Calu3 (cell line): ENCODE measurements around the gene RANBP17. TPM values are rescaled to one million over a fixed set of nuclear protein-coding genes. Genes with fewer than 3 reads are reported as not detected.
"Not testable (repeated sequence)": the region's sequence is repeated elsewhere in the genome, so short reads cannot be mapped to it uniquely, and the experiment has no call there.

Experiments used
- BruUV-seq: library from RNA; stranded (reverse); fragments of 400-500 nt; replicated peaks from 2 replicates; lab custom pipeline; 2021; lab: Mats Ljungman, UMichigan
- CTCF ChIA-PET: fragments of 300-600 bp; sonication (Branson Sonifier 250); formaldehyde crosslinking; loops from one replicate; lab custom pipeline; 2022; ENCODE audit warnings: antibody characterized with exemption; lab: Charles Lee
- DNase-seq: peaks from one replicate; pipeline ENCODE4 v3.0.0; 2022
- H3K27ac Mint-ChIP-seq: one replicate; pipeline ENCODE4 v1.8.0; 2022; ENCODE audit warnings: mixed read lengths; ENCODE audit not compliant: unreplicated experiment
- H3K27me3 Mint-ChIP-seq: one replicate; pipeline ENCODE4 v1.8.0; 2022; ENCODE audit warnings: mixed read lengths; ENCODE audit not compliant: unreplicated experiment
- H3K36me3 Mint-ChIP-seq: one replicate; pipeline ENCODE4 v1.8.0; 2022; ENCODE audit warnings: mild to moderate bottlenecking, moderate library complexity, mixed read lengths; ENCODE audit not compliant: insufficient read depth, unreplicated experiment
- H3K4me1 Mint-ChIP-seq: one replicate; pipeline ENCODE4 v1.8.0; 2022; ENCODE audit warnings: mild to moderate bottlenecking, low read depth, mixed read lengths; ENCODE audit not compliant: unreplicated experiment
- H3K4me3 Mint-ChIP-seq: one replicate; pipeline ENCODE4 v1.8.0; 2022; ENCODE audit warnings: mild to moderate bottlenecking, low read depth, moderate library complexity, mixed read lengths; ENCODE audit not compliant: unreplicated experiment
- H3K9me3 Mint-ChIP-seq: one replicate; pipeline ENCODE4 v1.8.0; 2022; ENCODE audit warnings: low read depth, mixed read lengths; ENCODE audit not compliant: unreplicated experiment
- CTCF ChIP-seq: fragments of 200-600 bp; IDR thresholded peaks from one replicate; pipeline ENCODE4 v1.8.0; 2022; ENCODE audit warnings: antibody characterized with exemption; ENCODE audit not compliant: unreplicated experiment
- intact Hi-C: fragments of 100-400 bp; cut with micrococcal nuclease; formaldehyde crosslinking; loops from one replicate; pipeline ENCODE4 v1.10.0; 2022; ENCODE audit not compliant: unreplicated experiment
- total RNA-seq: library from RNA; stranded (reverse); gene quantifications from 2 replicates; pipeline ENCODE4 v1.2.3, GENCODE V29; 2022

The RANBP17 gene
- total RNA-seq, 1 experiment from 2014 or later: 117 TPM

- no peak overlapping the region for H3K4me3 Mint-ChIP-seq
- no TSS peak for BruUV-seq
- no peak for TF ChIP-seq CTCF
- H3K4me1 Mint-ChIP-seq: no peaks in the 10 kb centered on the region
- no peaks in the 10 kb centered on the region for H3K9me3 Mint-ChIP-seq
- CTCF ChIA-PET: no interaction called here
- H3K36me3 Mint-ChIP-seq: peaks cover 10% of the 10 kb centered on the region
- DNase-seq: no peak
- intact Hi-C loops: no loop called here
- H3K27me3 Mint-ChIP-seq: no peaks in the 10 kb centered on the region
- no peak overlapping the region for H3K27ac Mint-ChIP-seq
Measured at GRCh38 chr5:170945275-170945674, 83.5 kb downstream of the RANBP17 start.

GRCh38 chr5:170960567-170960966, 98.7 kb downstream of the RANBP17 start:
- Mint-ChIP-seq H3K4me3 (no peak overlapping the region), H3K4me1 (no peaks in the 10 kb centered on the region), H3K9me3 (no peaks in the 10 kb centered on the region), H3K27me3 (no peaks in the 10 kb centered on the region), H3K36me3 (no peaks in the 10 kb centered on the region), H3K27ac (no peak overlapping the region)
- CTCF ChIA-PET: no interaction called here
- intact Hi-C loops: no loop called here
- BruUV-seq: no TSS peak
- DNase-seq: no peak
- no peak for TF ChIP-seq CTCF

GRCh38 chr5:170963521-170963920, 101.7 kb downstream of the RANBP17 start:
- intact Hi-C loops: no loop called here

GRCh38 chr5:170974461-170974860, 112.6 kb downstream of the RANBP17 start:
- intact Hi-C loops: no loop called here
- no peak for TF ChIP-seq CTCF
- H3K36me3 Mint-ChIP-seq: peaks cover 8% of the 10 kb centered on the region
- no peak overlapping the region for H3K4me3 Mint-ChIP-seq
- CTCF ChIA-PET: no interaction called here
- H3K9me3 Mint-ChIP-seq: no peaks in the 10 kb centered on the region
- BruUV-seq: no TSS peak
- H3K4me1 Mint-ChIP-seq: no peaks in the 10 kb centered on the region
- no peak overlapping the region for H3K27ac Mint-ChIP-seq
- H3K27me3 Mint-ChIP-seq: no peaks in the 10 kb centered on the region
- DNase-seq: no peak

More at GRCh38 chr5:170963521-170963920, 101.7 kb downstream of the RANBP17 start:
- TF ChIP-seq CTCF: no peak
- Mint-ChIP-seq H3K9me3 (no peaks in the 10 kb centered on the region), H3K27me3 (no peaks in the 10 kb centered on the region), H3K36me3 (no peaks in the 10 kb centered on the region), H3K4me1 (no peaks in the 10 kb centered on the region), H3K4me3 (no peak overlapping the region), H3K27ac (no peak overlapping the region)
- CTCF ChIA-PET: no interaction called here
- BruUV-seq: no TSS peak
- DNase-seq: no peak

GRCh38 chr5:170980261-170980660, 118.4 kb downstream of the RANBP17 start:
- H3K27me3 Mint-ChIP-seq: not testable (repeated sequence)

More at GRCh38 chr5:170980261-170980660, 118.4 kb downstream of the RANBP17 start:
- H3K9me3 Mint-ChIP-seq, DNase-seq, CTCF ChIA-PET, H3K27ac Mint-ChIP-seq, H3K4me3 Mint-ChIP-seq, BruUV-seq, intact Hi-C loops, H3K4me1 Mint-ChIP-seq: not testable (repeated sequence)
- H3K36me3 Mint-ChIP-seq: peaks cover 17% of the 10 kb centered on the region
